GF-D8 (cell line): Measurements from ENCODE around the gene RAPGEF2.

Experiments used
- DNase-seq: peaks from one replicate; lab custom pipeline; 2025; lab: John Stamatoyannopoulos, UW

Gene RAPGEF2

GRCh38 chr4:159317203-159317602 is 214.3 kb downstream of the RAPGEF2 start:
- no peak for DNase-seq

GRCh38 chr4:159319027-159319426 is 216.1 kb downstream of the RAPGEF2 start:
- DNase-seq: no peak

GRCh38 chr4:159326480-159326879 is 223.6 kb downstream of the RAPGEF2 start:
- no peak for DNase-seq

- no peak for DNase-seq
Observed at GRCh38 chr4:159328766-159329165, 225.9 kb downstream of the RAPGEF2 start.

DNA sequence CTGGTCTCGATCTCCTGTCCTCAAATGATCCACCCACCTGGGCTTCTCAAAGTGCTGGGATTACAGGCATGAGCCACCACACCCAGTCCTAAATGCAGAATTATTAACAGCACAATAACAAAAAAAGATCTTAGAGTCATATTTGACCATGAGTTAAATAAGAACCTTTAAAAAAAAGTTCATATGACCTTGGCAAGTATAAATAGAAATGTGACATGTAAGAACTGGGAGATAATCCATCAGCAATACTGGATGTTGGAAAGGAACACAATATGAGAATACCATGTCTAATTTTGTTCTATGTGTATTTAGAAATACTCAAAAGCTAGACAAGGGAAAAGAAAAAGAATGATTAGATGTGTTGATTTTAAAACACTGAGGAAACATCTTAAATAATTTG is 231.6 kb downstream of the RAPGEF2 start:
- DNase-seq: no peak

DNA sequence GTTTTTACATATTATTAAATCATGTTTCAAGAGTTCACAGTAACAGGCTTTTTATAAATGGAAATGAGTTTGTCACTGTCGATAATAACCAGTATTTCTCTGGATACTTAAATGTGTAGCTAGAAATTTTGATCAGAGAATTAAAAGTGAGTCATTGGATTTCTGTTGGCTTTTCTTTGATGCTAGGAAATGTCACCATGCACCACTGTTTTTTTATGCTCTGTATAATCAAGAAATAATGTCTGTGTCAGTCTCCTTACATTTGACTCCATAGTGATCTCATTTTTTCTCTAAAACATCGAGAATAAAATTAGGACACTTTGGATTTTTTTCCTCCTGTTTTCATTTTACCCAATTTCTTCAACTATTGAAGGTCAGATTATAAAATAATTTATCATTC is 234.2 kb downstream of the RAPGEF2 start:
- no peak for DNase-seq

GRCh38 chr4:159341522-159341921 is 238.6 kb downstream of the RAPGEF2 start:
- DNase-seq: peak; percentile 11

GRCh38 chr4:159342374-159342773 is 239.5 kb downstream of the RAPGEF2 start:
- DNase-seq: no peak

DNA sequence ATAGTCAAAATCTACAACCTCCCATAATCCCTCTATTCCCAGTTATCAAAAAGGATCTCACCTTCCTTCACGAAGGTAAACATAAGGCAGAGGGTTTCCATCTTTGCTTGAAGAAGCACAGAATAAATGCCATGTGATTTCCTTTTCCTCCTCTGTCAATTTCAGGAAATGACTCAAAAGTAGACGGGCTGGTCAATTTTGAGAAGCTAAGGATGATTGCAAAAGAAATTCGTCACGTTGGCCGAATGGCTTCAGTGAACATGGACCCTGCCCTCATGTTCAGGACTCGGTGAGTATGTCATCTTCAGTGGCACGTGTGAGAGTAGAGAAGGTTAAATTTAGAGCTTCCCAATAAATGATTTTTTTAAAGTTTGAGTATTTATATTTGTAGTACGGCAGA is 240.2 kb downstream of the RAPGEF2 start:
- DNase-seq: no peak

DNA sequence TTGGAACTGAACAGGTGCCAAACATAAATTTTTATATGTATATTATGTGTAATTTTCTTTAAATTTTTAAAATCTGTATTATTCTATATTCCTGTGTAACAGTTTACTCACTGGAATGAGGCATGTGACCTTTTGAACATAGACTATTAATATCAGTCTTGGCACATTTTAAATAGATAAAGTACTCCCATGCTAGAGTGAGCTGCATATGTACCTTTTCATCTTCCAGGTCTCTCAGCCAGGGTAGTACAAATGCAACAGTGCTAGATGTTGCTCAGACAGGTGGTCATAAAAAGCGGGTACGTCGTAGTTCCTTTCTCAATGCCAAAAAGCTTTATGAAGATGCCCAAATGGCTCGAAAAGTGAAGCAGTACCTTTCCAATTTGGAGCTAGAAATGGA is 242.0 kb downstream of the RAPGEF2 start:
- DNase-seq: no peak

DNA sequence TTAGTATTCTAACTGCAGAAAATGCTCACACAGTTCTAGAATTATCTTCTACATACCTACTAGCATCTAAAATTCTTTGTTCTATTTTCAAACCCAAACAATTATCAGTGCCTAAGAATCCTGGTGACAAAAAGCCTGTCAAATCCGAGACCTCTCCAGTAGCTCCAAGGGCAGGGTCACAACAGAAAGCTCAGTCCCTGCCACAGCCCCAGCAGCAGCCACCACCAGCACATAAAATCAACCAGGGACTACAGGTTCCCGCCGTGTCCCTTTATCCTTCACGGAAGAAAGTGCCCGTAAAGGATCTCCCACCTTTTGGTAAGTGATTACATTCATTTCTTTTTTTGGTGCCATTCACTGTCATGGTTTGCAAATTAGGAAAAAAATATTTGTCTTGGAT is 243.8 kb downstream of the RAPGEF2 start:
- no peak for DNase-seq

GRCh38 chr4:159347813-159348212 is 244.9 kb downstream of the RAPGEF2 start:
- DNase-seq: no peak

DNA sequence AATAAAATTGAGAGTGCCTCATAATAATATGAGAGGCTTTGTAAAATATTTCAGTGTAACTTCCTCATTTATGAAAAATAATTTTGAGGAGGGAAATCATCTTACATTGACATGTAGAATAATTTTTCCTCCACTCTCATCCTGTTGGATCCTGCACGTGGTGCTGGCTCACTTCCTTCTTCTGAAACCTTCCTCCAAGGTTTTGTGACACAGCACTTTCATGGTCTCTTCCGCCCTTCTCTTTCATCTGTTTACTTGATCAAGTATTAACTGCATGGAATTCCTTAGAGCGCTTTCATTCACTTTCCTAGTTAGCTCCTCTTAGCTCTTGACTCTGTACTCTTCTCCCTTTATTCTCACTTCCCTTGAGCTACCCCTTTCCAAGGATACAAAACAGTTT is 246.5 kb downstream of the RAPGEF2 start:
- DNase-seq: no peak

GRCh38 chr4:159352609-159353008 is 249.7 kb downstream of the RAPGEF2 start:
- no peak for DNase-seq

DNA sequence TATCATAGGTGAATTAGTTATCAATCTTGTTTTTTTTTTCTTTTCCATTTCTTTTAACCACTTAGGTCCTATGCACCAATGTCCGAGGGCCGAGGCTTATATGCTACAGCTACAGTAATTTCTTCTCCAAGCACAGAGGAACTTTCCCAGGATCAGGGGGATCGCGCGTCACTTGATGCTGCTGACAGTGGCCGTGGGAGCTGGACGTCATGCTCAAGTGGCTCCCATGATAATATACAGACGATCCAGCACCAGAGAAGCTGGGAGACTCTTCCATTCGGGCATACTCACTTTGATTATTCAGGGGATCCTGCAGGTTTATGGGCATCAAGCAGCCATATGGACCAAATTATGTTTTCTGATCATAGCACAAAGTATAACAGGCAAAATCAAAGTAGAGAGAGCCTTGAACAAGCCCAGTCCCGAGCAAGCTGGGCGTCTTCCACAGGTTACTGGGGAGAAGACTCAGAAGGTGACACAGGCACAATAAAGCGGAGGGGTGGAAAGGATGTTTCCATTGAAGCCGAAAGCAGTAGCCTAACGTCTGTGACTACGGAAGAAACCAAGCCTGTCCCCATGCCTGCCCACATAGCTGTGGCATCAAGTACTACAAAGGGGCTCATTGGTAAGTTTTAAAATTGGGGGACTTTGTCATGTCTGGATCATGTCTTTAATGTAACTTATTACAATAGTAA is 250.7 kb downstream of the RAPGEF2 start:
- DNase-seq: no peak

- DNase-seq: no peak
Observed at GRCh38 chr4:159355466-159355865, 252.6 kb downstream of the RAPGEF2 start.

GRCh38 chr4:159357350-159357749 is 254.5 kb downstream of the RAPGEF2 start:
- no peak for DNase-seq

DNA sequence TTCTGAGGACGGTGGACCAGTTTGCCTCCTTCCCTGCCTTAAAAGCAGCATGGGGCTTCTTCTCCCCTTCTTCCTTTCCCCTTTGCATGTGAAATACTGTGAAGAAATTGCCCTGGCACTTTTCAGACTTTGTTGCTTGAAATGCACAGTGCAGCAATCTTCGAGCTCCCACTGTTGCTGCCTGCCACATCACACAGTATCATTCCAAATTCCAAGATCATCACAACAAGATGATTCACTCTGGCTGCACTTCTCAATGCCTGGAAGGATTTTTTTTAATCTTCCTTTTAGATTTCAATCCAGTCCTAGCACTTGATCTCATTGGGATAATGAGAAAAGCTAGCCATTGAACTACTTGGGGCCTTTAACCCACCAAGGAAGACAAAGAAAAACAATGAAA is 255.3 kb downstream of the RAPGEF2 start:
- no peak for DNase-seq

DNA sequence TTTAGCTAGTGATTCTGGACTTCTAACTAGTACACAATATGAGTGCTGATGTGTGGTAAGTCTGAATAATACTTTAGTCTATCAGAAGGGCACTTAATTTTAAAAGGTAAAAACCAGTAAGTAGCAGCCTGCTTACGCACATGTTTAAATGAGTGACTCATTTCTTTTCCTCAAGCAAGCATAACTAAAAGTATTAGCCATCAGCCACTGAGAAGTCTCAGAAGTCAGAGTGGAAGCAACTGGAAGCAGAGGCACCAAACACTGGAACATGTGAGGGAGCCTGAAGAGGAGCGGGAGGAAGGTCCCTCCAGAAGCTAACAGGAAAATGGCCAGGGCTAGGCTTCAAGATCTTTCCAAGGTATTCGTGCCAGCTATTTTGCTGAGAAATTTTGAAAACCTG is 257.7 kb downstream of the RAPGEF2 start:
- DNase-seq: no peak

GRCh38 chr4:159363361-159363760 is 260.5 kb downstream of the RAPGEF2 start:
- DNase-seq: no peak

GRCh38 chr4:159366966-159367780 is 264.3 kb downstream of the RAPGEF2 start:
- DNase-seq: no peak

DNA sequence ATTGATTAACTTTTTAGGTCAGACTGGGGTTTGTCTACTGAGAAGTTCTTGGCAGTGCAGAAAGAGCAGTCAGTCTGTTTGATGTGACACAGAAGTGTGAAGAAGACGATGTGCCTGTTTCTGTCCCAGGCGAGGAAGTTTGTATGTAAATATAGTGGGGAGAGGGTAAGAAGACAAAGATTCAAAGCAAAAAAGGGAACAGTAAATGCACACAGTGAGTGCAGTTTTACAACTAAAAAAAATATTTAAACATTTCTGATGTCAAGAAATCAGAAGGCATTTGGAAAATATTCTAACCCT is 264.9 kb downstream of the RAPGEF2 start:
- no peak for DNase-seq

GRCh38 chr4:159368320-159368719 is 265.4 kb downstream of the RAPGEF2 start:
- DNase-seq: no peak

DNA sequence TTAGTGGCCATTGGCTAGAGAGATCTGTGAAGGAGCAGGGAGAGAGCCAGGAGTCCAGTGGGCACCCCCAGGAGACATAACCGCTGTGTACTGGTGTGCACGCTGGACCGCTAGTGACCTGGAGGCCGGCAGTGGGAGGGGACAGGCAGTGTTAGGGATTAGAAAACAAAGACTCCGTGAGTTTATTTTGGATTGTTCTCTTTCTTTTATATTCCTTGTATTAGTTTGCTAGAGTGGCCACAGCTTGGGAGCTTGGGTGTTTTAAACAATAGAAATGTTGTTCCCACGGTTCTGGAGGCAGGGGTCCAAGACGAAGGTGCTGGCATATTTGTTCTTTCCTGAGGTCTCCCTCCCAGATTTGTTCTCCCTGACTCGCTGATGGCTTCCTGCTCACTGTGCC is 266.4 kb downstream of the RAPGEF2 start:
- no peak for DNase-seq
